Fibroblast of mammary gland (primary cell): ENCODE measurements around the gene ANKRD22.
A peak's percentile ranks its signal among the peaks of the same experiment; 100 is the strongest.

Experiments
- DNase-seq: peaks from one replicate; pipeline ENCODE4 v3.0.0-alpha.2; 2010; ENCODE audit warnings: low read depth
- H3K4me3 ChIP-seq: 2 replicates; pipeline ENCODE4 v1.5.1; 2011; ENCODE audit warnings: low read depth, mild to moderate bottlenecking, low read length, moderate library complexity; ENCODE audit not compliant: control insufficient read depth
- TF ChIP-seq, protein P1 (sequence below): conservative IDR thresholded peaks from 2 replicates; pipeline ENCODE4 v1.5.1; 2011; ENCODE audit warnings: low read depth, low read length, inconsistent platforms; ENCODE audit not compliant: control insufficient read depth, insufficient read depth

ANKRD22 gene

DNA sequence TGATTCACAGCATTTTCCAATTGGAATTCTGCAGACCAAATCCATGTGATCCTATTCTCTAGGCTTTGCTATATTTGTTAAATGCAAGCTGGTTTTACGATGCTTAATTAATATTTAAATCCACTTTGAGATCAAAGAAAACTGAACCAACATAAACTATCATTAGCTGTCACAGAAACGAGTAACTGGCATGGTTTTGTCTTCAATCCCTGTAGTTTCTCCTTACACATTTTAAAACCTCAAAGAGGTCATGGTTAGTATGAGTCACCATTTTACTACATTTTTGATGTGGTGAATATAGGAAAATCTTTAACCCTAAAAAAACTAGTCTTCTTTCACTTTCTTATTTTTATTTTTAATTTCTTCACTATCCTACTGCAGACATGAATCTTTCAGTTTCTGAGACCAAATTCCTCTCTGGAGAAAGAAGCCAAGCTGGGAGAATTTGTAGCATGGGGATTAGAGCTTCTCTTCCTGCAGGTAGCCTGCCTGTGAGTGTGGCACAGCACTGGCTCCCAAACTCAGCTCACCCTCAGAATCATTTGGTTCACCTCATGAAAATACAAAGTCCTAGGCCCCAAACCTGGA is 57.8 kb downstream of the ANKRD22 start:
- no peak overlapping the region for H3K4me3 ChIP-seq
- peak; percentile 75 for DNase-seq
- TF ChIP-seq, protein P1, sequence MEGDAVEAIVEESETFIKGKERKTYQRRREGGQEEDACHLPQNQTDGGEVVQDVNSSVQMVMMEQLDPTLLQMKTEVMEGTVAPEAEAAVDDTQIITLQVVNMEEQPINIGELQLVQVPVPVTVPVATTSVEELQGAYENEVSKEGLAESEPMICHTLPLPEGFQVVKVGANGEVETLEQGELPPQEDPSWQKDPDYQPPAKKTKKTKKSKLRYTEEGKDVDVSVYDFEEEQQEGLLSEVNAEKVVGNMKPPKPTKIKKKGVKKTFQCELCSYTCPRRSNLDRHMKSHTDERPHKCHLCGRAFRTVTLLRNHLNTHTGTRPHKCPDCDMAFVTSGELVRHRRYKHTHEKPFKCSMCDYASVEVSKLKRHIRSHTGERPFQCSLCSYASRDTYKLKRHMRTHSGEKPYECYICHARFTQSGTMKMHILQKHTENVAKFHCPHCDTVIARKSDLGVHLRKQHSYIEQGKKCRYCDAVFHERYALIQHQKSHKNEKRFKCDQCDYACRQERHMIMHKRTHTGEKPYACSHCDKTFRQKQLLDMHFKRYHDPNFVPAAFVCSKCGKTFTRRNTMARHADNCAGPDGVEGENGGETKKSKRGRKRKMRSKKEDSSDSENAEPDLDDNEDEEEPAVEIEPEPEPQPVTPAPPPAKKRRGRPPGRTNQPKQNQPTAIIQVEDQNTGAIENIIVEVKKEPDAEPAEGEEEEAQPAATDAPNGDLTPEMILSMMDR: no peak

DNA sequence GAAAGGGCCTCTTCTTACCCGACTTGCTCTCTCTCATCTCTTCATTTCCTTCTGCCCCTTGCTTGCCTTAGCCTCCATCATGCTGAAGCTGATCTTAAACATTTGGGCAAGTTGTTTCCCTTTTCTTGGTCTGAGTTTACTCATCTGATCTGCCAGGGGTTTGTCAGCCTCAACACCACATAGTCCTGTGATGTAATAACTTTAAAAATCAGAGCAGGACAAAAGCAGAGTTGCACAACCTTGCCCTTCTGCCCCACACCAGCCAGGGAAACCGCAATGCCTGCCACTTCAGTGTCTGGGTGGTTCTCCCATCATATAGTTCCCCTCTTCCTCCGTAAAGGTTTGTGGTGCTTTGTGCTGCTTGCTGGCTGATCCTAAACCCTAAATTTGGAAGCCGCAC is 59.0 kb downstream of the ANKRD22 start:
- TF ChIP-seq, protein P1: no peak
- peak; percentile 75 for DNase-seq
- H3K4me3 ChIP-seq: no peak overlapping the region

DNA sequence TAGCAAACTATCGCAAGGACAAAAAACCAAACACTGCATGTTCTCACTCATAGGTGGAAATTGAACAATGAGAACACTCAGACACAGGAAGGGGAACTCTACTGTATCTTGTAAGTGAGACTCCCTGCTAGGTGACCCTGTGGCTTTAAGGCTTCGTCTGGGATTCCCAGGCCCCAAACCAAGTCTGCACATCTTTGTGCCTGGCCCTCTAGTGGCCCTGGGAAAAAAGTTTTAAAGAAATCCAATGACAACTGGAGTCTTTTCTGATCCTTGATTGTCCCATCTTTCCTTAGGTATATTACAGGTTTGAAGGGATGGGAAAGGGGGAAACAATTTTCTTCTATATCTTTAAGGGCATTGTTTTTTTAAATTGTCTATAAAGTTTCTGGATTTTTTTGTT is 59.7 kb downstream of the ANKRD22 start:
- H3K4me3 ChIP-seq: no peak overlapping the region
- TF ChIP-seq, protein P1: peak; percentile 57
- DNase-seq: peak; percentile 22

DNA sequence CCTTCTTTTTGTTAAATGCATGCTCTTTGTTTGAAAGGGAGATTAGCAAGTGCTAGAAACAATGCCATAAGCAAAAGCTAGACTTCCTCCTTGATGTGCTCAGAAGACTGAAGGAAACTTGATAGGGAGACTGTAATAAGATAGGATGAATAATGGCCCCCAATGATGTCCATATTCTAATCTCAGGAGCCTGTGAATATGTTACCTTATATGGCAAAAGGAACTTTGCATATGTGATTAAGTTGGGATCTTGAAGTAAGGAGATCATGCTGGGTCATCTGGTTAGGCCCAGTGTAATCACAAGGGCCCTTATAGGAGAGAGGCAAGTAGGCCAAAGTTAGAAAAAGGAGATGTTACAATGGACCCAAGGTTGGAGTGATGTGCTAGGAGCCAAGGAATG is 62.7 kb downstream of the ANKRD22 start:
- DNase-seq: no peak
- no peak overlapping the region for H3K4me3 ChIP-seq
- TF ChIP-seq, protein P1: no peak

DNA sequence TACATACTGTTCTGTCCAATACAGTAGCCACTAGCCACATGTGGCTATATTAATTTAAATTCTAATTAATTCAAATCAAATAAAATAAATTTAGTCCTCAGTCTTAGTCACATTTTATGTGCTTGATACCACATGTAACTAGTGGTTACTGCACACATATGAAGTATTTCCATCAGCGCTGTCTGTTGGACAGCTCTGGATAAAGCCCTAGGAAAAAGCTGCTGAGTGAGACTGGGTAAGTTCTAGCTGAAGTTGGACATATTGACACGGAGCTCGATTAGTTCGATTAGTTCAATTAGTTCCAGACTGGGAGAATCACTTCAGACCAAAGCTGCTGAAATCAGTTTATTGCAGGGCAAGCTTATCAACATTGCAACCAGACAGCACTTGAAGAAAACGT is 64.2 kb downstream of the ANKRD22 start:
- TF ChIP-seq, protein P1: no peak
- no peak for DNase-seq
- no peak overlapping the region for H3K4me3 ChIP-seq

DNA sequence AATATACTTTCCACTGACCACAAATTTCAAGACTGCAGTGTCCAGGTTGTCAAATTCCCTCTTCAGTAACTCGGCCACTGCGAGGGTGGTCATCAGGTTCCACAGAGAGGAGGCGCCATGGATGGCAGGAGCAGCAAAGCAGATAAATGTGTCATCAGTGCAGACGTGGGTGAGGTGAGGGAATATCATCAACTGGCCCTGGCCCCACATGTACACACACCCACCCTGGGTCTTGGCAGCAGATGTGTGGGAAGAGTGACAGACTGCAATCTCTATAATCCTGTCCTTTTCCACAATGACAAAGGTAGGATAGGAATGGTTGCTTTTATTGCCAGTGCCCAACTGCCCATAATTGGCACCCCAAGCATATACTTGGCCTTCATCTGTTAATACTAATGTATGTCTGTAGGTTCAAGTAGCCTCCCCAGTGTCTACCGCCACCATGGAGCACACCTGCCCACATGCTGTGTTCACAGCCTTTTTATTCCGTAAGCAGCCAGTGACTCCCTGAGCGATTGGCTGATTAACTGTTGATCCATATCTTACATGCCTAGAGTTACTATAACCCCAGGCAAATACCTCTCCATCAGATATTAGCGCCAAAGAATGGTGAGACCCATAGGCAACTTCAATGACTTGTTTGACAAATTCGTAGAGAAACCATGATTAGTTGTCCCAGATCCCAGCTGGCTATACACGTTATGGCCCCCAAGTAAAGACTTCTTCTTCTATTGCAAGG is 65.4 kb downstream of the ANKRD22 start:
- TF ChIP-seq, protein P1: no peak
- H3K4me3 ChIP-seq: no peak overlapping the region

More for the DNA sequence above, 65.4 kb downstream of the ANKRD22 start:
- no peak for DNase-seq
